NCI-H2107 treated with DMSO at 0.1 percent for 48 hours (cell line): ENCODE measurements around the gene FSD1.
"Not testable (repeated sequence)": the region's sequence is repeated elsewhere in the genome, so short reads cannot be mapped to it uniquely, and the experiment has no call there.

Experiments
- DNase-seq: peaks from one replicate; lab custom pipeline; 2025; ENCODE audit not compliant: unreplicated experiment; lab: John Stamatoyannopoulos, UW

FSD1 gene

DNA sequence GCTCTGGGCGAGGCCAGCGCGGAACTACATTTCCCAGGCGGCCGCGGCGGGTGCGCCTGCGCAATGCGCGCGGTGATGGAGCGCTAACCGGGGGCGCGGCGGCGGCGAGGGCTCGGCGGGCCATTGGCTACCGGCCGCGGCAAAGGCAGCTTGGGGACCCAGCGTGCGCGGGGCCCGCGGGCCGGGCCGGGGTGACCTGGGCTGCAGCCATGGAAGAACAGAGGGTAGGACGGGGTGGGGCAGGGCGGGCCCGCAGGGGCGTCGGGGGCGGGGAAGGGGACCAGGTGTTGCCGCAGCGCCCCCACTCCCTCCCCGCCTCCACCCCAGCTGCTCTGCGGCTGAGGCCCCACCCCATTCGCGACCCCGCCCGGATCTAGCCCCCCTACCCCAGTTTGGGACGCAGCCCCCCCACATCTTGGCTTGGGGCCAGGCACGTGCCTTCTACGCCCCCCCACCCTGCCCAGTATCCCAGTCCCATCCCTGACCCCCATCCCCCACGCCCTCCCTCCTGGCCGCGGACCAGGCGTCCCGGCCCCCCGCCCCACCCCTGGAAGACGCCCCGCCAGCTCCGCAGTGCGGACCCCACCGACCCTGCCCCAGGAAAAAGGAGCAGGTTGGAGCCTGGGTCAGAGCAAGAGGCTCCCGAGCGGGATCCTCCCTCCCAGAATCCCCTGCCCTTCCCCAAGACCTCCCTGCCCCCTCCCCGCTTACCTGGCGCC, at the start of gene FSD1:
FSD1 (plus strand) TSS at position 61 of the 719 bp plus-strand sequence; CDS start at position 210, 149 bp downstream.
- peak; percentile 18 for DNase-seq

DNA sequence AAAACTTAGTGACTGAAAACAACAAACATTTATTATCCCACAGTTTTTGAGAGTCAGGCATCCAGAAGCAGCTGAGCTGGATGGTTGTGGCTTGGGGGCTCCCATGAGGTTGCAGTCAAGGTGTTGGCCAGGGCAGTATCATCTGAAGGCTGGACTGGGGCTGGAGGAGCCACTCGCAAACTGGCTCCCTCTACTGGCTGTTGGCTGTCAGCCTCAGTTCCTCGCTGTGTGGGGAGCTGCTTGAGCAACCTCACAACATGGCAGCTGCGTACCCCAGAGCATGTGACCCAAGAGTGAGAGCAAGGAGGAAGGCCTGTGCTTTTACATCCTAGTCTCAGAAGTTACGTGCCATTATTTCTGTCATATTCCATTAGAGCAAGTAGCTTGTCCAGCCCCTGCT, 47.8 kb upstream of the FSD1 start:
- no peak for DNase-seq

DNA sequence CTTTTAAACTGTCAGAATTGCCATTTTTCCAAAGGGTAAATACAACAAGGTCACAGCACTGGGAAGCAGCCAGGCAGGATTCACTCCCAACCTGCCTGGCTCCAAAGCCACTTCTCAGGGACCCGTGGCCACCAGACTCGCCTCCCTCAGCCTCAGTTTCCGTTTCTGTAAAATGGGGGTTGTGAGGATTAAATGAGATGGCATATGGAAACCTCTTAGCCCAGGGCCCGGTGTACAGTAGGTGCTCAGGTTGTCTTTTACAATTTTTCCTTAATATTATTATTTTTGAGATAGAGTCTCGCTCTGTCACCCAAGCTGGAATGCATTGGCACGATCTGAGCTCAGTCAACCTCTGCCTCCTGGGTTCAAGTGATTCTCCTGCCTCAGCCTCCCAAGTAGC, 47.4 kb upstream of the FSD1 start:
- DNase-seq: no peak

DNA sequence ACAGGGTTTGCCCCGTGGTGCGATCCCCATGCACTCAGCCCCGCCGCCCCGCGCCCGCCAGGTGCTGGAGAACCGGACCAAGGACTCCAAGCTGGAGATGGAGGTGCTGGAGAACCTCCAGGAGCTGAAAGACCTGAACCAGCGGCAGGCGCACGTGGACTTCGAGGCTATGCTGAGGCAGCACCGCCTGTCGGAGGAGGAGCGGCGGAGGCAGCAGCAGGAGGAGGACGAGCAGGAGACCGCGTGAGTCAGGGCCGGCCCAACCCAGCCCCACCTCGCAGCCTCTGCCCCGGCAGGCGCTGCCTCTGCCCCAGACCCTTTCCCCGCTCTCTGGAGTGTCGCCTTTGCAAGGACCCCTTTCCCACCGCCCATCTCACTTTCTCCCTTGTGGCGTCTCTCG, 46.2 kb upstream of the FSD1 start:
- DNase-seq: no peak

DNA sequence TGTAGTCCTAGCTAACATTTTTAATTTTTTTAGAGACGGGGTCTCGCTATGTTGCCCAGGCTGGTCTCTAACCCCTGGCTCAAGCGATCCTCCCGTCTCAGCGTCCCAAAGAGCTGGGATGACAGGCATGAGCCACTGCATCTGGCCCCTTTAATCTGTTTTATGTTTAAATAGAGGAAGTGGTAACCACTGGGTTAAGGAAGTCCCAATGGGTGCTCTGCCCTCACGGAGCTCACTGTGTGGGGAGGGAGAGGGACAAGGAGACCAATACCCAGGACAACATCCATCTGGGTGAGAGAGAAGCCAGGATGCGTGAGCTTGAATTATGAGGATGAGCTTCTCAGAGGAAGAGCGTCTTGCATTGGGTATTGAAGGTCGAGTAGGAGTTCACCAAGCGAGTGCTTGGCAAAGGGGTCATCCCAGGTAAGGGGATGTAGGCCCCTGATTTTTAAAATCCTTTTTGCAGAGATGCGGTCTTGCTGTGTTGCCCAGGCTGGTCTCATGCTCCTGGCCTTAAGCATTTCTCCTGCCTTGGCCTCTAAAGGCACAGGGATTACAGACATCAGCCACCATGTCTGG, 43.7 kb upstream of the FSD1 start:
- DNase-seq: no peak

DNA sequence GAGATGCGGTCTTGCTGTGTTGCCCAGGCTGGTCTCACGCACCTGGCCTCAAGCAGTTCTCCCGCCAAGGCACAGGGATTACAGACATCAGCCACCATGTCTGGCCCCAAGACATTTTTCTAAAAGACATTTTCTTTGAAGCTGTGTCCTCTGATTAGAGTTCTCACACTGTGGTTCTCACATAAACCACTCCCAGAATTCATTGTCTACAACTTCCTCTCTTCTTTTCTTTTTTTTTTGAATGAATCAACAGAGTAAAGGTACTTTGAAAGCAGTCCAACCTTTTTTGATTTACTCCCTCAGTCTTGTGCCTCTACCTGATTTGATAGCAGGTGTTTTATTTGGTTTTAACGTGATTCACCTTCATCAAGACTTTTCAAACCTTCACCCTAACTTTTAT, 39.6 kb upstream of the FSD1 start:
- no peak for DNase-seq

DNA sequence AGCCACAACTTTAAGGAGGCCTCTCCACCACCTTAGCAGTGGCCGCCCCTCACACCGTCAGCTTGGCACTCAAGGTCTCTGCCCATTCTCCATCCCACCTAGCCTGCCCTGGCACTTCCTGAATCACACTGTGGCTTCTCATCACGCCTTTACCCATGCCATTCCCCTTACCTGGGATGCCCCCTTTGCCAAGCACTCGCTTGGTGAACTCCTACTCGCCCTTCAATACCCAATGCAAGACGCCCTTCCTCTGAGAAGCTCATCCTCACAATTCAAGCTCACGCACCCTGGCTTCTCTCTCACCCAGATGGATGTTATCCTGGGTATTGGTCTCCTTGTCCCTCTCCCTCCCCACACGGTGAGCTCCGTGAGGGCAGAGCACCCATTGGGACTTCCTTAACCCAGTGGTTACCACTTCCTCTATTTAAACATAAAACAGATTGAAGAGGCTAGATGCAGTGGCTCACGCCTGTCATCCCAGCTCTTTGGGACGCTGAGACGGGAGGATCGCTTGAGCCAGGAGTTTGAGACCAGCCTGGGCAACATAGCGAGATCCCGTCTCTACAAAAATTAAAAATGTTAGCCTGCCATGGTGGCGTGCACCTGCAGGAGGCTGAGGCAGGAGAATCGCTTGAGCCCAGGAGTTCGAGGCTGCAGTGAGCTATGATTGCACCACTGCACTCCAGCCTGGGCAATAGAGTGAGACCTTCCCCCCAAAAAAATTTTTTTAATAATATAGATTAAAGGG, 38.0 kb upstream of the FSD1 start:
- DNase-seq: no peak

DNA sequence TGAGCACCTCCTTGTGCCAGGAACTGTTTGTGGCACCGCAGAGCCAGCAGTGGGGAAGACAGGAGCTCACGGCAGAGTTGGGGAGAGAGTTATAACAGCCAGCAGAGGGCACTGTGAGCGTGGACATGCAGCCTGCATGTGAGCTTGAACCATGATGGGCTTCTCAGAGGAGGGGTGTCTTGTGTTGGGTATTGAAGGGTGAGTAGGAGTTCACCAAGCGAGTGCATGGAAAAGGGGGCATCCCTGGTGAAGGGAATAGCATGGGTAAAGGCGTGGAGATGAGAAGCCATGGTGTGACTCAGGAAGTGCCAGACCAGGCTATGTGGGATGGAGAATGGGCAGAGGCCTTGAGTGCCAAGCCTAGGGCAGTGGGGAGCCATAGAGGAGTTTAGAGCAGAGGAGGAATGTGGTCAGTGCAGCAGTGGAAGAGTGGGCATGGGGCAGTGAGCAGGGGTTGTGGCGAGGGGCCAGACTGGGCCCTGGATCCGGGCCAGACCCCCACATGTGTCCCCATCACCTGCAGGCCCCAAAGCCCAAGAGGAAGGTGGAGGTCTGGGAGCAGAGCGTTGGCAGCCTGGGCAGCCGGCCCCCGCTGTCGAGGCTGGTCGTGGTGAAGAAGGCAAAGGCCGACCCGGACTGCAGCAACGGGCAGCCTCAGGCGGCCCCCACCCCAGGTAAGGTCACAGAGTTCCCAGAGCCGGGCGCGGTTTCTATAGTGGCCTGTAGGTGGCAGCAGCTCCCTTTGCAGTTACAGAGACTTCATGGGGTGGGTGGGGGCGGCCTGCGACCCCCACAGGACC, 37.1 kb upstream of the FSD1 start:
- peak; percentile 24 for DNase-seq

DNA sequence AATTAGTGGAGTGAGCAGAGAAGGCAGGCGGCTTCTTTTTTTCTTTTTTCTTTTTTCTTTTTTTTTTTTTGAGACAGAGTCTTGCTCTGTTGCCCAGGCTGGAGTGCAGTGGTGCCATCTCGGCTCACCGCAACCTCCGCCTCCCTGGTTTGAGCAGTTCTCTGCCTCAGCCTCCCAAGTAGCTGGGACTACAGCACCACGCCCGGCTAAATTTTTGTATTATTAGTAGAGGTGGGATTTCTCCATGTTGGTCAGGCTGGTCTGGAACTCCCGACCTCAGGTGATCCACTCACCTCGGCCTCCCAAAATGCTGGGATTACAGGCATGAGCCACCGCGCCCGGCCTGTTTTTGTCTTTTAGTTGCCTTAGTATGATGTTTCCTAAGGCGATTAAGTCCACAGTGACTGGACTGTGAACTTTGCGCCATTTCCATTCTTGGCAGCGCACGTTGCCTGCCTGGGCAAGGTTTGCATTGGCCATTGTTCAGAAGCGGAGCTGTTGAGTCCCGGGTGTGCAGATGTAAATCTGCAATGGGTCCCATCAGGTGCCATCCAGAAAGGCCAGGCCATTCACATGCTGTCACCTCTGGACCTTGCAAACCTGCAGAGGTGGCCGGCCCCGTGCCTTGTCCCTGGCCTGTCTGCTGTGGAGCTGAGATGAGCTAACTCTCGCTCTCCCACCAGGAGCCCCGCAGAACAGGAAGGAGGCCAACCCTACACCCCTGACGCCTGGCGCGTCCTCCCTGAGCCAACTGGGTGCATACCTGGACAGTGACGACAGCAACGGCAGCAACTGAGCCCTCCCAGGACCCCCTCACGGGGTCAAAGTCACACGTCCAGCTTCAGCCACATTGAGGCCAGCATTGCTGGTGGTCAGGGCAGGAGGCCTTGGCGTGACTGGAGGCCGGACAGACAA, 36.2 kb upstream of the FSD1 start:
- no peak for DNase-seq

DNA sequence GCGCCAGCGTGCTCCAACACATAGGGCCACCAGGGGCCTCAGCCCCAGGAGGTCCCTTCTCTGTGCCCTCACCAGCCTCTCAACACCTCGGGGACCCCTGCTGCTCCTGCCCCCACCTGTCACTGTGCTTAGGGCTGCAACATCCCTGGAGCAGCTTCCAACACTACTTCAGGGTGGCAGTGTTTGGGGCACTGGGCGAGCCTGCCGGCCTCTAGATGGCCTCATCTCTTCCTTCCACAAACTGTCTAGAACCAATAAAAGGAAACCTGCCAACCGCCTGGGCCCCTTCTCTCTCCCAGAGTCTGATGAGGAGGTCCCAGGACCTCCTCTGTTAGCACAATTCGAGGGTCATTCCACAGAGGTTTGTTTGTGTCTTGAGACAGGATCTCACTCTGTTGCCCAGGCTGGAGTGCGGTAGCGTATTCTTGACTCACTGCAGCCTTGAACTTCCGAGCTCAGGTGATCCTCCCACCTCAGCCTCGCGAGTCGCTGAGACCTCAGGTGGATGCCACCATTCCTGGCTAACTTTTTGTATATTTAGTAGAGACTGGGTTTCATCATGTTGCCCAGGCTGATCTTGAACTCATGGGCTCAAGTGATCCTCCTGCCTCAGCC, 35.5 kb upstream of the FSD1 start:
- DNase-seq: no peak

DNA sequence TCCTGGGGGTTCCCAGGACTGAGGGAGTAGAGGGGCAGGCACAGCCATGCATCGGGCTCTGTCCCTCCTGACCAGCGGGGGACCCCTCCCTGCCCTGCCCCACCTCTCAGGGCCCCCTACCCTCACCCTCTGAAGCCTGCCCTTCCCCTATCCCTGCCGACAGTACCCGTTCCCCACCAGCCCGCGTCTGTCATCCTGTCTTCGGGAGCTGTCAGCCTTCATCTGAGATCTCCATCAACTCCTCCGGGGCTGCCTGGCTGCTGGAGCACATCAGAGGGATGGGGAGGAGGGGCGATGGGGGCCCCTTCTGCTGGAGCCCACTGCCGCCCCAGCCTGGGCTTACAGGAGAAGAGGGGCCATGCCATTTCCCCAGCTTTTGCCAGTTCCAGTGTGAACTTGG, 31.5 kb upstream of the FSD1 start:
- DNase-seq: no peak

DNA sequence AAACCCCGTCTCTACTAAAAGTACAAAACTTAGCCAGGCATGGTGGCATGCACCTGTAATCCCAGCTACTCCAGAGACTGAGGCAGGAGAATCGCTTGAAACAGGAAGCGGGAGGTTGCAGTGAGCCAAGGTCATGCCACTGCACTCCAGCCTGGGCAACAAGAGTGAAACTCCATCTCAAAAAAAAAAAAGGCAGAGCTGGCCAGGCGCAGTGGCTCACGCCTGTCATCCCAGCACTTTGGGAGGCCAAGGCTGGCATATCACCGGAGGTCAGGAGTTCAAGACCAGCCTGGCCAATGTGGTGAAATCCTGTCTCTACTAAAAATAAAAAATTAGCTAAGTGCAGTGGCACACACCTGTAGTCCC, 30.1 kb upstream of the FSD1 start:
- DNase-seq: not testable (repeated sequence)

DNA sequence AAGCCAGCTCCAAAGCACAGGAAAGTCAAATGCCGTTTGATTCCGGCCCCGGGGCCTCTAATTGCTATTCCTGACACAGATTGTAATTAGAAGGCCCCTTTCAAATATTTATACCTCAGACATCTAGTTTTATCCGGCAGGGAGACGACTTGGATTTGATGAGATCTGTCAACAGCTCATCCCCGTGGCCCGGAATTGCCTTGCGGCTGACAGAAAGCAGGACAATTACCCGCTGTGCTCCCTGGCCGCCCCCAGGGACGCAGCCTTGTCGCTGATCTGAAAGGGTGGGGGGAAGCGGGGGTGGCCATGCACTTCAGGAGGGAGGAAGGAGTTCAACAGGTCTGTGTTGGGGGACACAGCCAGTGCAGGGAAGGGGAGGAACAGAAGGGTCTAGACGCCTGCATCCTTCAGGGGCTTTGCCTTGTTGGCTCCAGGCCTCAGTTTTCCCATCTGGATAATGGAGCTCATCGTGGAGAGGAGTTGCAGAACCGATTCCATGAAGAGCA, 27.2 kb upstream of the FSD1 start:
- no peak for DNase-seq

DNA sequence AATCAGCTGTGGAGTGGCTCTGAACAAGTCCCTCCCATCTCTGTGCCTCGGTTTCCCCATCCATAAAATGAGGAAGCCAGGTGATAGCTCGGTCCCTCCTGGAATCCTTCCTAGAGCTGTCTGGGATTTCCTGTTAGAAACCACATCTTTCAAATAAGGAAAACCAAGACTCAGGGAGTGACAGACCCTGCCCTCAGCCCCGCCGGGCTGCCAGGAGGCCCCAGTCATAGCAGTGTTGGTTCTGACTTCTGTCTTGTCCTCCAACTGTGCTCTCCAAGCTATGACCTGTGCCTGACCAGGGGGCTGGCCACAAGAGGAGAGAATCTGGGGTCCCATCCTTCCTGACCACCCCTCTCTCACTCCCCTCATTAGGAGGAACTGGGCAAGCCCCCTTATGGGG, 26.4 kb upstream of the FSD1 start:
- no peak for DNase-seq

DNA sequence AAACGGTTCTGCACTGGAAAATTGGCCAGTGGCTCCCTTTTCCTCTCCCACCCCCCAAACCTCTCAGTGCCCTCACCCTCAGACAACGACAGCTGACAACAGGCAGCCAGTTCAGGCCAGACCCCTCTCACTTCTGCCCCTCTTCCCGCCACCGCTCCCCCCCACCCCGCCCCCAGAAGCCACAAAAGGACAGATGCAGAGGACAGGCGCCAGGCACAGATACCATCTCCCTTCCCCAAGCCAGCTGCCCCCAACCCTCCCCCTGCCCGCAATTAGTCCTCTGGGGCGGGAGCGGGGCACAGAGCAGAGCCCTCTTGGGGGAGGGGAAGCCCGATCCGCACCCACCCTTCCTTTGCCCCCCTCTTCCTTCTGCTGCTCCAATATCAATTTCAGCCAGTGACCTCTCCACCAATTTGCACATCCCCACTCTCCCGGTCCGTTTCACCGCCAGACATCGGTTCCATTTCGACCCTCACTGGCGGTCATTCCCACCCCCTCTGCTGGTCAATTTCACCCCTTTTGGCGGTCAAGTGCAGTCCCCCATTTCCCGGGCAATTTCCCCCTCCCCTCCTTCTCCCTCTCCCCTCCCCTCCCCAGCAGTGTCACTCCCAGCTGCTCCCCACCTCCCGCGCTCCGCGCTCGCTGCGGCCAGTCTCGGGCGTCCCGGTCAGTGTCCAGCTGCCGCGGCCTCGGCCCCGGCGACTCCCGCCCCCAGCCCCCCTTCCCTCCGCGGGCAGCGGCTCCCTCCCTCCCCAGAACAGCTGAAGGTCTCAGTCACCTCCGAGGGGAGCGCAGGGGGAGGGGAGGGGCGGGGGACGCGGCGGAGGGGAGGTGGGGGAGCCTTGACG, 25.8 kb upstream of the FSD1 start, which contains the start of gene SHD:
SHD (plus strand) TSS at position 848 of the 848 bp plus-strand sequence. CDS start 798 bp downstream, outside the sequence.
- DNase-seq: no peak

DNA sequence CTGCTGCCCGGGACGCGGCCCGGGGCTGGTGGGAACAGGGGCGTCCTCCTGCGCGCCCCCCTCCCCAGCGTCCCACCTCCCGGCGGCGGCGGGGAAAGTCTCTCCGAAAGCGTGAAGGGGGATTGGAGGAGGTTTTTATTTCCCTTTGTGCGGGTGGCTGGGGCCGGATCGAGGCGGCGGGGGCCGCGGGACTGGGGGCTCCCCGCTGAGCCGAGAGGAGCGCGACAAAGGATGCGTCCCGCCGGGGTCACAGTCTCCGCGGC, 25.2 kb upstream of the FSD1 start:
- DNase-seq: no peak

DNA sequence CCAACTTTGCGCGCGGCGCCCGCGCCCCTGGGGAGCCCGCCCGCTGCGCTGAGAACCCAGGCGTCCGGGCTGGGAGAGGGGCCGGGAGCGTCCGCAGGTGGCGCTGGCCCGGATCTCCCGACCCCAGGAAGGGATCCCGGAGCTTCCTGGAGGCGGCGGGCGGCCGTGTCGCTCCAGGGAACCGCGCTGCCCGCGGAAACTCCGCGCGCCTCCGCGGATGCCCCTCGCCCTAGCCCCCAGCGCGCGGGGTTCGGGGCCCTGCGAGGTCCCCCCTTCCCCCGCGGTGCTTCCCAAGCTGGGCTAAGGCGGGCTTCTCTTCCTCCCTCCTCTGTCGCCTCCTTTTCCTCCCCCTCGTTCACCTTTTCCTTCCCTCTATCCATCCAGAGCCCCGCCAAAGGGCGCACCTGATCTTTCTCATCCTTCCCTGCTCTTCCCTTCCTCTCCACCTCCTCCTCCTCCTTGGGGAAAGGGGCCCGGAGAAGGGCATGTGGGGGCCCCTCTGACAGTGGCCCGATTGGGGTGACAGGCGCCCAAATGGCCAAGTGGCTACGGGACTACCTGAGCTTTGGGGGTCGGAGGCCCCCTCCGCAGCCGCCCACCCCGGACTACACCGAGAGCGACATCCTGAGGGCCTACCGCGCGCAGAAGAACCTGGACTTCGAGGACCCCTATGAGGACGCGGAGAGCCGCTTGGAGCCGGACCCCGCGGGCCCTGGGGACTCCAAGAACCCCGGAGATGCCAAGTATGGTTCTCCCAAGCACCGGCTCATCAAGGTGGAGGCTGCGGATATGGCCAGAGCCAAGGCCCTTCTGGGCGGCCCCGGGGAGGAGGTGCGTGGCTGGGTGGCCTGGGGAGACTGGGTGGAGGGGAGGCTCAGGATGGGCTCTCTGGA, 24.6 kb upstream of the FSD1 start:
- no peak for DNase-seq
